A549 (cell line): ENCODE measurements around the gene BCO1. TPM values are rescaled to one million over a fixed set of nuclear protein-coding genes. Genes with fewer than 3 reads are reported as not detected.

Experiments used
- ATAC-seq, 2 experiments: fragments of 200-7000 bp in 1 of 2; fragments of >200 bp in 1 of 2; cut with Nextera tagmentation in 1 of 2; cut with Tn5 transposase in 1 of 2; 3 replicates each; pipeline versions ENCODE4 v1.8.0 to v1.9.1; 2018 to 2020; ENCODE audit warnings: mild to moderate bottlenecking in 1 of 2, moderate library complexity in 1 of 2
- CTCF ChIA-PET: fragments of 300-600 bp; sonication (Branson Sonifier 250); formaldehyde crosslinking; extraction: SDS; loops from one replicate; lab custom pipeline; 2021; ENCODE audit warnings: antibody characterized with exemption, inconsistent platforms; lab: Yijun Ruan, JAX
- POLR2A ChIA-PET: fragments of 350-600 bp; formaldehyde crosslinking; extraction: SDS; loops from one replicate; lab custom pipeline; 2021; ENCODE audit warnings: antibody characterized with exemption, inconsistent platforms; lab: Yijun Ruan, JAX
- DNase-seq, 2 experiments: peaks; one replicate each; pipeline versions ENCODE4 v3.0.0 to v3.0.0-alpha.2; 2011 to 2016; ENCODE audit warnings: low read depth in 1 of 2, low spot score in 1 of 2
- FAIRE-seq: peaks from 2 replicates; lab custom pipeline; 2011; peaks lifted over from hg19 to GRCh38; lab: Jason Lieb, UNC
- H3K27ac ChIP-seq, 2 experiments: fragments of >200 bp; sonication (Bioruptor Twin); formaldehyde crosslinking; 3 replicates each; pipeline ENCODE4 v1.5.1; 2016 to 2017
- H3K4me1 ChIP-seq: fragments of >200 bp; sonication (Bioruptor Twin); formaldehyde crosslinking; 3 replicates; pipeline ENCODE4 v1.6.1; 2016
- H3K4me2 ChIP-seq: fragments of >200 bp; sonication (Bioruptor Twin); formaldehyde crosslinking; 3 replicates; pipeline ENCODE4 v1.6.1; 2016
- H3K4me3 ChIP-seq: fragments of >200 bp; sonication (Bioruptor Twin); formaldehyde crosslinking; 3 replicates; pipeline ENCODE4 v1.5.1; 2016
- H3K9me3 ChIP-seq: fragments of >200 bp; sonication (Bioruptor Twin); formaldehyde crosslinking; 3 replicates; pipeline ENCODE4 v1.6.1; 2016
- BHLHE40 ChIP-seq: IDR thresholded peaks from 2 replicates; pipeline ENCODE4 v1.6.1; 2012; ENCODE audit warnings: low read depth, low read length, inconsistent platforms
- EHF ChIP-seq: fragments of 250-450 bp; sonication (Bioruptor Pico); IDR thresholded peaks from 2 replicates; pipeline ENCODE4 v1.5.0; 2020; ENCODE audit warnings: mild to moderate bottlenecking
- EP300 ChIP-seq, 2 experiments: fragments of >200 bp; sonication (Bioruptor Twin); formaldehyde crosslinking; IDR thresholded peaks; 2 replicates in 1 of 2; 3 replicates in 1 of 2; pipeline ENCODE4 v1.6.1; 2016 to 2017
- FOSB ChIP-seq: fragments of 250-450 bp; sonication (Bioruptor Pico); IDR thresholded peaks from 2 replicates; pipeline ENCODE4 v1.5.0; 2020; ENCODE audit warnings: mild to moderate bottlenecking, moderate library complexity
- FOSL2 ChIP-seq, 2 experiments: fragments of 450-650 bp in 1 of 2; fragments of >200 bp in 1 of 2; sonication (Bioruptor Twin) in 1 of 2; formaldehyde crosslinking; IDR thresholded peaks; 2 replicates each; pipeline versions ENCODE4 v1.5.0 to v1.6.1; 2016 to 2020; ENCODE audit warnings: mild to moderate bottlenecking in 1 of 2, moderate library complexity in 1 of 2
- HOXB5 ChIP-seq: fragments of 250-450 bp; sonication (Bioruptor Pico); IDR thresholded peaks from 2 replicates; pipeline ENCODE4 v1.5.0; 2020; ENCODE audit warnings: mild to moderate bottlenecking, moderate library complexity
- JUN ChIP-seq, 2 experiments: fragments of >200 bp; sonication (Bioruptor Twin); formaldehyde crosslinking; IDR thresholded peaks; 2 replicates in 1 of 2; 3 replicates in 1 of 2; pipeline ENCODE4 v1.6.1; 2016 to 2017
- JUNB ChIP-seq: fragments of >200 bp; sonication (Bioruptor Twin); formaldehyde crosslinking; IDR thresholded peaks from 2 replicates; pipeline ENCODE4 v1.6.1; 2016
- NR3C1 ChIP-seq: fragments of >200 bp; sonication (Bioruptor Twin); formaldehyde crosslinking; IDR thresholded peaks from 3 replicates; pipeline ENCODE4 v1.6.1; 2017
- POLR2A ChIP-seq: IDR thresholded peaks from 2 replicates; pipeline ENCODE4 v1.6.1; 2012; ENCODE audit warnings: mild to moderate bottlenecking, low read length
- RAD21 ChIP-seq, 2 experiments: fragments of >200 bp in 1 of 2; sonication (Bioruptor Twin) in 1 of 2; formaldehyde crosslinking in 1 of 2; IDR thresholded peaks in 1 of 2; conservative IDR thresholded peaks in 1 of 2; 2 replicates in 1 of 2; 3 replicates in 1 of 2; pipeline ENCODE4 v1.6.1; 2012 to 2018; ENCODE audit warnings: inconsistent platforms in 1 of 2
- RCOR1 ChIP-seq: fragments of 150-350 bp; IDR thresholded peaks from 2 replicates; pipeline ENCODE4 v1.6.1; 2014; ENCODE audit warnings: antibody characterized with exemption, low read length, low read depth
- TP53 ChIP-seq: fragments of 250-450 bp; sonication (Bioruptor Pico); IDR thresholded peaks from 2 replicates; pipeline ENCODE4 v1.5.0; 2021; ENCODE audit warnings: mild to moderate bottlenecking, moderate library complexity
- ZC3H11A ChIP-seq: fragments of 450-650 bp; IDR thresholded peaks from 2 replicates; pipeline ENCODE4 v1.6.1; 2014; ENCODE audit warnings: antibody characterized with exemption, mild to moderate bottlenecking
- ZSCAN20 ChIP-seq: fragments of 250-450 bp; sonication (Bioruptor Pico); IDR thresholded peaks from 2 replicates; pipeline ENCODE4 v1.8.0; 2022; ENCODE audit warnings: mild to moderate bottlenecking, moderate library complexity
- WGBS: methylation state at CpG from one replicate; pipeline ENCODE4 v1.1.6; 2017; ENCODE audit errors: missing lambda C conversion rate; 5-methylcytosine and 5-hydroxymethylcytosine counted together
- polyA plus RNA-seq, 4 experiments: library from polyadenylated mRNA; depleted of rRNA in 3 of 4; stranded (reverse); fragments of >200 nt; fragmentation: RNase III in 1 of 4; extraction: RNeasy Plus Mini Kit Qiagen cat#74134 plus additional on column Dnase treatment in 1 of 4; gene quantifications; 2 replicates in 3 of 4; 3 replicates in 1 of 4; pipeline ENCODE4 v1.2.3, GENCODE V29; 2011 to 2017
- TF ChIP-seq, protein P1 (sequence below): fragments of 150-350 bp; IDR thresholded peaks from 2 replicates; pipeline ENCODE4 v1.6.1; 2014; ENCODE audit warnings: low read depth, mild to moderate bottlenecking, low read length
- TF ChIP-seq, protein P2 (sequence below): fragments of 250-450 bp; sonication (Bioruptor Pico); IDR thresholded peaks from 2 replicates; pipeline ENCODE4 v1.5.0; 2020; ENCODE audit warnings: low read depth, mild to moderate bottlenecking, moderate library complexity

Gene BCO1
- polyA plus RNA-seq, 2 of the 4 experiments (the other 2 are of a cell fraction), result 5.0 to 6.2 TPM

GRCh38 chr16:81335669-81336068, 97.2 kb downstream of the BCO1 start:
- no peak overlapping the region for H3K4me2 ChIP-seq
- ATAC-seq (no peak; a peak in 1 of 6 replicates), FAIRE-seq (no peak), DNase-seq (no peak)
- WGBS, result 95% methylated on average over 6 of the region's 6 CpGs
- no peak overlapping the region for H3K27ac ChIP-seq
- TF ChIP-seq POLR2A (no peak), FOSL2 (IDR thresholded peaks at IDR 0.05) (no peak), FOSL2 (CRISPR knock-in tag; IDR thresholded peaks at IDR 0.05) (peak; percentile 49)
- H3K4me3 ChIP-seq, result no peak overlapping the region
- POLR2A ChIA-PET, result no interaction called here
- H3K9me3 ChIP-seq, result no peaks in the 10 kb centered on the region
- CTCF ChIA-PET, result interaction anchor here (0.6 to 1.0 kb wide), 3 partner anchors 16 to 131 kb away, joined by 3 to 4 read pairs (median 4); no protein-coding TSS in a partner anchor
- H3K4me1 ChIP-seq, result no peaks in the 10 kb centered on the region

GRCh38 chr16:81337097-81337496, 98.6 kb downstream of the BCO1 start:
- CTCF ChIA-PET, result interaction anchor here (1.6 kb wide), 1 partner anchor 402 kb away, joined by 3 read pairs; no protein-coding TSS in a partner anchor
- H3K4me3 ChIP-seq, result no peak overlapping the region
- H3K4me2 ChIP-seq, result no peak overlapping the region
- 84% methylated on average over 5 of the region's 5 CpGs for WGBS
- H3K27ac ChIP-seq, result no peak overlapping the region
- H3K9me3 ChIP-seq, result no peaks in the 10 kb centered on the region
- FAIRE-seq (no peak), ATAC-seq (no peak), DNase-seq (no peak)
- TF ChIP-seq, protein P1, sequence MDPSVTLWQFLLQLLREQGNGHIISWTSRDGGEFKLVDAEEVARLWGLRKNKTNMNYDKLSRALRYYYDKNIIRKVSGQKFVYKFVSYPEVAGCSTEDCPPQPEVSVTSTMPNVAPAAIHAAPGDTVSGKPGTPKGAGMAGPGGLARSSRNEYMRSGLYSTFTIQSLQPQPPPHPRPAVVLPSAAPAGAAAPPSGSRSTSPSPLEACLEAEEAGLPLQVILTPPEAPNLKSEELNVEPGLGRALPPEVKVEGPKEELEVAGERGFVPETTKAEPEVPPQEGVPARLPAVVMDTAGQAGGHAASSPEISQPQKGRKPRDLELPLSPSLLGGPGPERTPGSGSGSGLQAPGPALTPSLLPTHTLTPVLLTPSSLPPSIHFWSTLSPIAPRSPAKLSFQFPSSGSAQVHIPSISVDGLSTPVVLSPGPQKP, result no peak
- no peak for TF ChIP-seq RAD21 (conservative IDR thresholded peaks at IDR 0.05 in 1 of 2, IDR thresholded peaks at IDR 0.05 in 1 of 2)
- no peak for TF ChIP-seq HOXB5 (CRISPR knock-in tag)
- TF ChIP-seq EP300 (IDR thresholded peaks at IDR 0.05), result no peak
- TF ChIP-seq BHLHE40, result no peak
- no peak for TF ChIP-seq ZC3H11A
- TF ChIP-seq, protein P2, sequence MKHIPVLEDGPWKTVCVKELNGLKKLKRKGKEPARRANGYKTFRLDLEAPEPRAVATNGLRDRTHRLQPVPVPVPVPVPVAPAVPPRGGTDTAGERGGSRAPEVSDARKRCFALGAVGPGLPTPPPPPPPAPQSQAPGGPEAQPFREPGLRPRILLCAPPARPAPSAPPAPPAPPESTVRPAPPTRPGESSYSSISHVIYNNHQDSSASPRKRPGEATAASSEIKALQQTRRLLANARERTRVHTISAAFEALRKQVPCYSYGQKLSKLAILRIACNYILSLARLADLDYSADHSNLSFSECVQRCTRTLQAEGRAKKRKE (CRISPR knock-in tag), result no peak
- no peak for TF ChIP-seq NR3C1
- no peak for TF ChIP-seq FOSB (CRISPR knock-in tag)
- TF ChIP-seq TP53 (CRISPR knock-in tag), result no peak
- TF ChIP-seq JUNB, result no peak
- no peak for TF ChIP-seq RCOR1
- TF ChIP-seq POLR2A, result no peak
- no peak for TF ChIP-seq ZSCAN20 (CRISPR knock-in tag)
- no peak for TF ChIP-seq EHF (CRISPR knock-in tag)
- TF ChIP-seq JUN (IDR thresholded peaks at IDR 0.05), result no peak
- H3K4me1 ChIP-seq, result no peaks in the 10 kb centered on the region
- POLR2A ChIA-PET, result no interaction called here

Other genes with a start within 250 kb of the BCO1 start
- gene CMC2, start 231.8 kb upstream of the BCO1 start, polyA plus RNA-seq (2011; rRNA removed), result 185 and 207 TPM in 2 replicates
- gene CMC2, start 231.8 kb upstream of the BCO1 start, polyA plus RNA-seq (2017; fragmentation: RNase III; extraction: RNeasy Plus Mini Kit Qiagen cat#74134 plus additional on column Dnase treatment), result 136 to 143 TPM (median 141 TPM) in 3 replicates
- gene CENPN, start 231.5 kb upstream of the BCO1 start, polyA plus RNA-seq (2011; rRNA removed), result 89.5 and 101 TPM in 2 replicates
- 68.4 to 84.3 TPM (median 82.6 TPM) in 3 replicates for gene CENPN, start 231.5 kb upstream of the BCO1 start, polyA plus RNA-seq (2017; fragmentation: RNase III; extraction: RNeasy Plus Mini Kit Qiagen cat#74134 plus additional on column Dnase treatment)
- gene ATMIN, start 202.8 kb upstream of the BCO1 start, polyA plus RNA-seq (2011; rRNA removed), result 50.4 and 56.4 TPM in 2 replicates
- gene ATMIN, start 202.8 kb upstream of the BCO1 start, polyA plus RNA-seq (2017; fragmentation: RNase III; extraction: RNeasy Plus Mini Kit Qiagen cat#74134 plus additional on column Dnase treatment), result 26.1 to 26.3 TPM (median 26.2 TPM) in 3 replicates
- gene C16orf46, start 161.5 kb upstream of the BCO1 start, polyA plus RNA-seq (2011; rRNA removed), result 1.3 and 1.4 TPM in 2 replicates
- gene C16orf46, start 161.5 kb upstream of the BCO1 start, polyA plus RNA-seq (2017; fragmentation: RNase III; extraction: RNeasy Plus Mini Kit Qiagen cat#74134 plus additional on column Dnase treatment), result 0.37 to 0.83 TPM (median 0.69 TPM) in 3 replicates
- 44.0 and 73.5 TPM in 2 replicates for gene GCSH, start 142.3 kb upstream of the BCO1 start, polyA plus RNA-seq (2011; rRNA removed)
- 66.1 to 76.4 TPM (median 72.7 TPM) in 3 replicates for gene GCSH, start 142.3 kb upstream of the BCO1 start, polyA plus RNA-seq (2017; fragmentation: RNase III; extraction: RNeasy Plus Mini Kit Qiagen cat#74134 plus additional on column Dnase treatment)
- 6.5 and 8.1 TPM in 2 replicates for gene GAN, start 76.3 kb downstream of the BCO1 start, polyA plus RNA-seq (2011; rRNA removed)
- gene GAN, start 76.3 kb downstream of the BCO1 start, polyA plus RNA-seq (2017; fragmentation: RNase III; extraction: RNeasy Plus Mini Kit Qiagen cat#74134 plus additional on column Dnase treatment), result 2.5 to 2.8 TPM (median 2.8 TPM) in 3 replicates
- gene CMIP, start 206.1 kb downstream of the BCO1 start, polyA plus RNA-seq (2011; rRNA removed), result 21.6 and 44.7 TPM in 2 replicates
- 118 to 129 TPM (median 125 TPM) in 3 replicates for gene CMIP, start 206.1 kb downstream of the BCO1 start, polyA plus RNA-seq (2017; fragmentation: RNase III; extraction: RNeasy Plus Mini Kit Qiagen cat#74134 plus additional on column Dnase treatment)